K562 (cell line): ENCODE results near the gene LINS1. TPM values are rescaled to one million over a fixed set of nuclear protein-coding genes. Genes with fewer than 3 reads are reported as not detected.
A peak's percentile ranks its signal among the peaks of the same experiment; 100 is the strongest.

ENCODE experiments used
- ARHGAP35 ChIP-seq: fragments of 450-650 bp; IDR thresholded peaks from 2 replicates; pipeline ENCODE4 v1.6.1; 2018; ENCODE audit not compliant: partially characterized antibody
- ARID1B ChIP-seq: fragments of 450-650 bp; IDR thresholded peaks from 2 replicates; pipeline ENCODE4 v1.6.1; 2016; ENCODE audit warnings: antibody characterized with exemption, mild to moderate bottlenecking, inconsistent platforms
- BACH1 ChIP-seq: fragments of 200-800 bp; sonication (Bioruptor generic); IDR thresholded peaks from 2 replicates; pipeline ENCODE4 v1.6.1; 2016; ENCODE audit warnings: missing genetic modification characterization, missing compliant biosample characterization
- CBFA2T2 ChIP-seq: fragments of 450-650 bp; conservative IDR thresholded peaks from 2 replicates; pipeline ENCODE4 v1.6.1; 2017; ENCODE audit warnings: mild to moderate bottlenecking
- FOXK1 ChIP-seq: sonication (generic); formaldehyde crosslinking; IDR thresholded peaks from 2 replicates; pipeline ENCODE4 v1.8.0; 2022; ENCODE audit warnings: missing genetic modification reagents, mild to moderate bottlenecking, borderline replicate concordance
- HMG20B ChIP-seq: fragments of 250-450 bp; sonication (Bioruptor Pico); IDR thresholded peaks from 2 replicates; pipeline ENCODE4 v1.5.0; 2021; ENCODE audit warnings: mild to moderate bottlenecking
- IRF2 ChIP-seq: sonication (generic); formaldehyde crosslinking; IDR thresholded peaks from 2 replicates; pipeline ENCODE4 v1.8.1; 2022; ENCODE audit warnings: mild to moderate bottlenecking, missing genetic modification reagents
- LCOR ChIP-seq: sonication (generic); formaldehyde crosslinking; IDR thresholded peaks from 2 replicates; pipeline ENCODE4 v1.8.0; 2022; ENCODE audit warnings: mild to moderate bottlenecking, missing genetic modification reagents
- NFRKB ChIP-seq: fragments of 450-650 bp; IDR thresholded peaks from 2 replicates; pipeline ENCODE4 v1.6.1; 2016; ENCODE audit warnings: low read depth
- NR0B1 ChIP-seq: fragments of 450-650 bp; IDR thresholded peaks from one replicate; pipeline ENCODE4 v1.6.1; 2018; ENCODE audit warnings: mild to moderate bottlenecking, moderate library complexity; ENCODE audit not compliant: partially characterized antibody
- RBFOX2 ChIP-seq: fragments of 200-400 bp; formaldehyde crosslinking; IDR thresholded peaks from 2 replicates; pipeline ENCODE4 v1.6.1; 2017; ENCODE audit warnings: low read depth, mild to moderate bottlenecking, low read length, moderate library complexity
- WHSC1 ChIP-seq: IDR thresholded peaks from one replicate; pipeline ENCODE4 v1.6.1; 2012; ENCODE audit warnings: low read length, control low read depth, inconsistent platforms
- ZFP1 ChIP-seq: fragments of 450-650 bp; formaldehyde crosslinking; IDR thresholded peaks from 2 replicates; pipeline ENCODE4 v1.4.0; 2020; ENCODE audit warnings: mild to moderate bottlenecking, mixed read lengths
- ZNF318 ChIP-seq, 2 experiments: fragments of 450-650 bp; IDR thresholded peaks; 2 replicates each; pipeline ENCODE4 v1.6.1; 2016; ENCODE audit warnings: mild to moderate bottlenecking in 2 of 2, borderline replicate concordance in 1 of 2, low read depth in 1 of 2, moderate library complexity in 1 of 2
- polyA plus RNA-seq, 8 experiments: library from polyadenylated mRNA; depleted of rRNA in 4 of 8; stranded (reverse) in 5 of 8; unstranded in 3 of 8; fragments of >200 nt; fragmentation: Nextera tagmentation in 2 of 8; fragmentation: Illumina TruSeq in 1 of 8; extraction: Ambion mirVana in 2 of 8; extraction: Trizol in 1 of 8; gene quantifications; 2 replicates each; pipeline versions ENCODE4 v1.2.1 to v1.2.3, GENCODE V29; 2011 to 2014; ENCODE audit warnings: inconsistent platforms in 1 of 8, missing spikeins in 1 of 8
- total RNA-seq, 7 experiments: library from RNA; depleted of rRNA in 6 of 7; stranded (reverse); fragments of >200 nt in 6 of 7; fragmentation: Illumina TruSeq in 2 of 7; extraction: Trizol in 2 of 7; gene quantifications; 2 replicates each; pipeline versions ENCODE4 v1.2.1 to v1.2.3, GENCODE V29; 2011 to 2021; ENCODE audit warnings: low replicate concordance in 1 of 7
- TF ChIP-seq, protein P1 (sequence below): sonication (generic); IDR thresholded peaks from 2 replicates; pipeline ENCODE4 v1.6.1; 2016
- TF ChIP-seq, protein P2 (sequence below): fragments of 250-450 bp; sonication (Bioruptor Pico); IDR thresholded peaks from 2 replicates; pipeline ENCODE4 v1.5.0; 2021

Gene LINS1
- total and polyA plus RNA-seq, 9 of the 15 experiments (the other 6 are each of a cell fraction or from before 2014, with no cell fraction given), result 15.4 to 31.4 (median 24.6) TPM

DNA sequence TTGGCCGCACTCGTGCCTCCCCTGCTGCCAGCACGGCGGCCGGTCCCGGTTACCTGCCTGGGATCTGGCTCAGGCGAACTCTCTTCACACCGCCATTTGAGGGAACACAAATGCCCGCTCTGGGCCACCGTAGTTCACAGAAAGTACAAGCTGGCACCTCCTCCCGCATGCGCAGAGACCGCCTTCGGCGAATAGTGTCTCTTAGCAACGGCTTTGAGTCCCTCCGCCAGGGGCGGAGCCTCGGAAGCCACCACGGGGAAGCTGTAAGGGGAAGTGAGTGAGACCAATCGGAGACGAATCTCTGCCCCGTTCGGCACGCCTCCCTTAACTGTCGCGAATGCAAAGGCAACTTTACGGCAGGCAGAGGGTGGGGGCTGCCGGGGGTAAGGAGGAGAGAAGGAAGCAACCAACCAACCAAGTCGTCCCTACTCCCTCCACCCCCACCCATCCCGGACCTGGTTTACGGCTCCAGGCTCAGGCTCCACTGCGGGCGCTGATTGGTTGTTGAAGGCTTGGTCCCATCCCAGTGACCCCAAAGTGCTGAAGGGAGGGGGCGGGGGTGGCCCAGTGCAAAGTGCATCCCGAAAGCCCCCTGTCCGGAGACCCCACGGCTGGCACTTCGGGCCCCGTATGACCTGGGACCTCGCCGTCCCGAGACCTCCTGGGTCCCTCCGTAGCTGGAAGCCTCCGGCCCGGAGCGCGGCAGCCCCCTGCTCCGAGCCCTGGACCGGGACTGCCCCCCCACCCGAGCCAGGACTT lies at the start of gene LINS1, which contains the start of gene ASB7 (continued):
- no peak for TF ChIP-seq NR0B1
- 0 out of 2 replicates have a peak, but pooled peaks have one; percentile 38 for TF ChIP-seq NFRKB
- no peak for TF ChIP-seq WHSC1
- TF ChIP-seq HMG20B, result no peak
- peak; percentile 79 for TF ChIP-seq RBFOX2
- no peak for TF ChIP-seq ZNF318 (IDR thresholded peaks at IDR 0.05; ENCODE audit: borderline replicate concordance in 1 of 2, low read depth in 1 of 2)
- no peak for TF ChIP-seq BACH1
- no peak for TF ChIP-seq ZFP1
- no peak for TF ChIP-seq FOXK1 (CRISPR knock-in tag)
- no peak for TF ChIP-seq CBFA2T2
- TF ChIP-seq ARHGAP35, result no peak
- TF ChIP-seq LCOR (CRISPR knock-in tag), result no peak
- TF ChIP-seq, protein P1, sequence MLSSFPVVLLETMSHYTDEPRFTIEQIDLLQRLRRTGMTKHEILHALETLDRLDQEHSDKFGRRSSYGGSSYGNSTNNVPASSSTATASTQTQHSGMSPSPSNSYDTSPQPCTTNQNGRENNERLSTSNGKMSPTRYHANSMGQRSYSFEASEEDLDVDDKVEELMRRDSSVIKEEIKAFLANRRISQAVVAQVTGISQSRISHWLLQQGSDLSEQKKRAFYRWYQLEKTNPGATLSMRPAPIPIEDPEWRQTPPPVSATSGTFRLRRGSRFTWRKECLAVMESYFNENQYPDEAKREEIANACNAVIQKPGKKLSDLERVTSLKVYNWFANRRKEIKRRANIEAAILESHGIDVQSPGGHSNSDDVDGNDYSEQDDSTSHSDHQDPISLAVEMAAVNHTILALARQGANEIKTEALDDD, result peak; percentile 73; the same call in 1 of the 2 replicates
- TF ChIP-seq IRF2, result no peak
- TF ChIP-seq, protein P2, sequence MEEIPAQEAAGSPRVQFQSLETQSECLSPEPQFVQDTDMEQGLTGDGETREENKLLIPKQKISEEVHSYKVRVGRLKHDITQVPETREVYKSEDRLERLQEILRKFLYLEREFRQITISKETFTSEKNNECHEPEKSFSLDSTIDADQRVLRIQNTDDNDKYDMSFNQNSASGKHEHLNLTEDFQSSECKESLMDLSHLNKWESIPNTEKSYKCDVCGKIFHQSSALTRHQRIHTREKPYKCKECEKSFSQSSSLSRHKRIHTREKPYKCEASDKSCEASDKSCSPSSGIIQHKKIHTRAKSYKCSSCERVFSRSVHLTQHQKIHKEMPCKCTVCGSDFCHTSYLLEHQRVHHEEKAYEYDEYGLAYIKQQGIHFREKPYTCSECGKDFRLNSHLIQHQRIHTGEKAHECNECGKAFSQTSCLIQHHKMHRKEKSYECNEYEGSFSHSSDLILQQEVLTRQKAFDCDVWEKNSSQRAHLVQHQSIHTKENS (CRISPR knock-in tag), result no peak
- no peak for TF ChIP-seq ARID1B
